HepG2 (cell line): Measurements from ENCODE around the gene C14orf119. TPM values are rescaled to one million over a fixed set of nuclear protein-coding genes. Genes with fewer than 3 reads are reported as not detected.

Source experiments
- ATAC-seq: fragments of 200-7000 bp; cut with Tn5 transposase; 3 replicates; pipeline ENCODE4 v1.9.1; 2020; ENCODE audit warnings: mild to moderate bottlenecking, moderate library complexity
- BruUV-seq: library from RNA; stranded (reverse); fragments of 400-500 nt; replicated peaks from 2 replicates; lab custom pipeline; 2021; lab: Mats Ljungman, UMichigan
- CTCF ChIA-PET: fragments of 300-600 bp; formaldehyde crosslinking; extraction: SDS; loops from one replicate; lab custom pipeline; 2021; ENCODE audit warnings: low total read pairs, inconsistent platforms, low intra/inter-chr PET ratio; lab: Yijun Ruan, JAX
- POLR2A ChIA-PET: fragments of 350-600 bp; sonication (Branson Sonifier 250); formaldehyde crosslinking; loops from one replicate; lab custom pipeline; 2020; ENCODE audit warnings: antibody characterized with exemption, inconsistent platforms; lab: Yijun Ruan, JAX
- DNase-seq: peaks from one replicate; pipeline ENCODE4 v3.0.0-alpha.2; 2015; ENCODE audit warnings: low spot score
- FAIRE-seq: peaks from 3 replicates; lab custom pipeline; 2011; peaks lifted over from hg19 to GRCh38; lab: Jason Lieb, UNC
- H2AFZ ChIP-seq: one replicate; pipeline ENCODE4 v1.6.1; 2011; ENCODE audit warnings: low read length, inconsistent platforms
- H3K27ac ChIP-seq: fragments of 300-600 bp; 3 replicates; pipeline ENCODE4 v1.8.0; 2011; ENCODE audit warnings: mixed run types, mild to moderate bottlenecking, mixed read lengths, low read length, inconsistent platforms; ENCODE audit not compliant: insufficient read depth; ENCODE audit errors: extremely low read length
- H3K27me3 ChIP-seq, 2 experiments: fragments of 200-600 bp in 1 of 2; 2 replicates in 1 of 2; 3 replicates in 1 of 2; pipeline versions ENCODE4 v1.6.0 to v1.8.0; 2011; ENCODE audit warnings: low read length in 2 of 2, mild to moderate bottlenecking in 2 of 2, moderate library complexity in 2 of 2, inconsistent platforms in 1 of 2; ENCODE audit not compliant: insufficient read depth in 2 of 2, control insufficient read depth in 1 of 2
- H3K36me3 ChIP-seq, 2 experiments: fragments of 200-600 bp in 1 of 2; replicated peaks in 1 of 2; 2 replicates in 1 of 2; 3 replicates in 1 of 2; pipeline versions ENCODE4 v1.5.1 to v1.8.0; 2011; ENCODE audit warnings: low read length in 2 of 2, inconsistent platforms in 1 of 2; ENCODE audit not compliant: insufficient read depth in 2 of 2, control insufficient read depth in 1 of 2
- H3K4me1 ChIP-seq: 2 replicates; pipeline ENCODE4 v1.5.1; 2012; ENCODE audit warnings: low read length, inconsistent platforms; ENCODE audit not compliant: insufficient read depth
- H3K4me2 ChIP-seq: 2 replicates; pipeline ENCODE4 v1.6.0; 2011; ENCODE audit warnings: low read depth, low read length, inconsistent platforms
- H3K4me3 ChIP-seq, 3 experiments: fragments of 200-600 bp in 1 of 3; sonication (generic), shearing (Covaris generic) in 1 of 3; replicated peaks in 1 of 3; 2 replicates each; pipeline ENCODE4 v1.5.1; 2011 to 2016; ENCODE audit warnings: low read length in 3 of 3, inconsistent platforms in 2 of 3, low read depth in 2 of 3, mild to moderate bottlenecking in 2 of 3, control low read depth in 1 of 3, mixed read lengths in 1 of 3; ENCODE audit not compliant: insufficient read depth in 1 of 3
- H3K79me2 ChIP-seq: one replicate; pipeline ENCODE4 v1.6.1; 2011; ENCODE audit warnings: low read length, inconsistent platforms; ENCODE audit not compliant: insufficient read depth
- H3K9ac ChIP-seq: 2 replicates; pipeline ENCODE4 v1.6.0; 2011; ENCODE audit warnings: mild to moderate bottlenecking, low read depth, low read length, inconsistent platforms; ENCODE audit not compliant: insufficient read depth
- H3K9me3 ChIP-seq: 2 replicates; pipeline ENCODE4 v1.5.1; 2012; ENCODE audit warnings: mild to moderate bottlenecking, low read length
- H4K20me1 ChIP-seq: 2 replicates; pipeline ENCODE4 v1.6.0; 2011; ENCODE audit warnings: inconsistent platforms, mild to moderate bottlenecking, low read length, moderate library complexity; ENCODE audit not compliant: insufficient read depth
- ARID2 ChIP-seq: sonication (generic); formaldehyde crosslinking; IDR thresholded peaks from 2 replicates; pipeline ENCODE4 v1.8.1; 2022; ENCODE audit warnings: mild to moderate bottlenecking, missing genetic modification reagents, borderline replicate concordance
- CENPBD1 ChIP-seq: sonication (generic); formaldehyde crosslinking; IDR thresholded peaks from 2 replicates; pipeline ENCODE4 v1.8.0; 2022; ENCODE audit warnings: missing genetic modification reagents, low read depth, mild to moderate bottlenecking, borderline replicate concordance
- DMAP1 ChIP-seq: IDR thresholded peaks from 2 replicates; pipeline ENCODE4 v1.6.1; 2016
- EED ChIP-seq: sonication (generic); formaldehyde crosslinking; IDR thresholded peaks from 2 replicates; pipeline ENCODE4 v1.5.0; 2020; ENCODE audit warnings: mild to moderate bottlenecking, missing genetic modification reagents
- ETV6 ChIP-seq: sonication (generic); formaldehyde crosslinking; conservative IDR thresholded peaks from 2 replicates; pipeline ENCODE4 v1.4.0; 2020; ENCODE audit warnings: missing genetic modification reagents
- FOXK1 ChIP-seq: sonication (generic); formaldehyde crosslinking; IDR thresholded peaks from 2 replicates; pipeline ENCODE4 v1.4.0; 2020; ENCODE audit warnings: low read depth, missing genetic modification reagents, borderline replicate concordance
- MAFG ChIP-seq: sonication (generic); formaldehyde crosslinking; IDR thresholded peaks from 2 replicates; pipeline ENCODE4 v1.5.1; 2020; ENCODE audit warnings: mild to moderate bottlenecking, missing genetic modification reagents
- MIXL1 ChIP-seq: IDR thresholded peaks from 2 replicates; pipeline ENCODE4 v1.6.1; 2016
- SNRNP70 ChIP-seq: fragments of 200-400 bp; formaldehyde crosslinking; IDR thresholded peaks from 2 replicates; pipeline ENCODE4 v1.6.1; 2017; ENCODE audit warnings: mild to moderate bottlenecking, low read depth, low read length, moderate library complexity
- ZBTB14 ChIP-seq: sonication (generic); formaldehyde crosslinking; IDR thresholded peaks from 2 replicates; pipeline ENCODE4 v1.4.0; 2020; ENCODE audit warnings: missing genetic modification reagents
- ZBTB3 ChIP-seq: sonication (generic); formaldehyde crosslinking; IDR thresholded peaks from 2 replicates; pipeline ENCODE4 v1.4.0; 2020; ENCODE audit warnings: low read depth, mild to moderate bottlenecking, moderate library complexity, missing genetic modification reagents, borderline replicate concordance
- ZFP91 ChIP-seq: sonication (generic); formaldehyde crosslinking; IDR thresholded peaks from 2 replicates; pipeline ENCODE4 v1.9.0; 2022; ENCODE audit warnings: missing genetic modification reagents, mild to moderate bottlenecking, borderline replicate concordance
- ZNF24 ChIP-seq: fragments of 450-650 bp; IDR thresholded peaks from 2 replicates; pipeline ENCODE4 v1.6.1; 2017; ENCODE audit warnings: antibody characterized with exemption, mild to moderate bottlenecking
- ZNF383 ChIP-seq: sonication (generic); formaldehyde crosslinking; IDR thresholded peaks from 2 replicates; pipeline ENCODE4 v1.4.0; 2020; ENCODE audit warnings: missing genetic modification reagents, mild to moderate bottlenecking, borderline replicate concordance
- ZNF432 ChIP-seq: sonication (generic); formaldehyde crosslinking; IDR thresholded peaks from 2 replicates; pipeline ENCODE4 v1.5.0; 2020; ENCODE audit warnings: missing genetic modification reagents, mild to moderate bottlenecking, borderline replicate concordance
- ZNF691 ChIP-seq: sonication (generic); formaldehyde crosslinking; IDR thresholded peaks from 2 replicates; pipeline ENCODE4 v1.4.0; 2020; ENCODE audit warnings: missing genetic modification reagents, low read depth, mild to moderate bottlenecking, borderline replicate concordance
- ZNF766 ChIP-seq: sonication (generic); formaldehyde crosslinking; IDR thresholded peaks from 2 replicates; pipeline ENCODE4 v1.5.0; 2020; ENCODE audit warnings: missing genetic modification reagents, borderline replicate concordance
- ZNF83 ChIP-seq: sonication (generic); formaldehyde crosslinking; IDR thresholded peaks from 2 replicates; pipeline ENCODE4 v1.4.0; 2020; ENCODE audit warnings: missing genetic modification reagents, mild to moderate bottlenecking, borderline replicate concordance
- ZNF839 ChIP-seq: sonication (generic); formaldehyde crosslinking; IDR thresholded peaks from 2 replicates; pipeline ENCODE4 v1.4.0; 2020; ENCODE audit warnings: missing genetic modification reagents, mild to moderate bottlenecking, borderline replicate concordance
- WGBS: methylation state at CpG from one replicate; pipeline ENCODE4 v1.1.6; 2017; ENCODE audit warnings: low lambda C conversion rate; 5-methylcytosine and 5-hydroxymethylcytosine counted together
- in situ Hi-C: cut with HindIII; loops from 2 replicates; pipeline ENCODE4 v1.10.0; 2017; ENCODE audit warnings: low pct_unique_long_range_greater_than_20kb; ENCODE audit not compliant: extremely low pct_ligation_motif_present
- intact Hi-C: fragments of 100-400 bp; cut with micrococcal nuclease; formaldehyde crosslinking; loops from one replicate; pipeline ENCODE4 v1.10.0; 2022; ENCODE audit not compliant: unreplicated experiment
- polyA plus RNA-seq, 8 experiments: library from polyadenylated mRNA; depleted of rRNA in 3 of 8; stranded (reverse) in 7 of 8; unstranded in 1 of 8; fragments of >200 nt; fragmentation: Illumina TruSeq in 4 of 8; extraction: Trizol in 4 of 8; gene quantifications; 2 replicates each; pipeline versions ENCODE4 v1.2.1 to v1.2.3, GENCODE V29; 2011 to 2016; ENCODE audit warnings: low read depth in 4 of 8, missing spikeins in 1 of 8, mixed read lengths in 1 of 8; ENCODE audit not compliant: insufficient read depth in 1 of 8
- total RNA-seq, 5 experiments: library from RNA; depleted of rRNA; stranded (reverse); fragments of >200 nt; fragmentation: Illumina TruSeq; extraction: Trizol; gene quantifications; 2 replicates each; pipeline ENCODE4 v1.2.3, GENCODE V29; 2016; ENCODE audit warnings: low read depth in 1 of 5

The C14orf119 gene
- total and polyA plus RNA-seq, 2 of the 13 experiments (the other 11 are each of a cell fraction or from before 2014, with no cell fraction given) = 117 to 206 TPM

- BruUV-seq = TSS peak; percentile 6
- Histone ChIP-seq H4K20me1 (peaks cover 12% of the 10 kb centered on the region), H2AFZ (no peak overlapping the region), H3K9ac (no peak overlapping the region), H3K4me1 (peaks cover 42% of the 10 kb centered on the region), H3K79me2 (peaks cover 45% of the 10 kb centered on the region), H3K27ac (peak overlapping the region; percentile 5), H3K36me3 (peaks cover 42 to 72% of the 10 kb centered on the region in 2 experiments), H3K4me3 (no peak overlapping the region), H3K9me3 (no peaks in the 10 kb centered on the region), H3K4me2 (peak overlapping the region; percentile 21; the same call in 1 of the 2 replicates), H3K27me3 (no peaks in the 10 kb centered on the region; a peak in 1 of 5 replicates)
- ChIA-PET CTCF (interaction anchor here (0.6 to 4.5 kb wide), 18 partner anchors 9 to 512 kb away, joined by 3 to 34 read pairs (median 4); partner anchors contain the start of genes ACIN1, C14orf119 and CDH24), POLR2A (interaction anchor here (0.6 to 2.0 kb wide), 33 partner anchors 9 to 1144 kb away, joined by 3 to 80 read pairs (median 4); partner anchors contain the start of genes ACIN1, AJUBA, BCL2L2 and C14orf119)
- ATAC-seq (peak; percentile 79), FAIRE-seq (peak; percentile 99), DNase-seq (peak; percentile 98)
- WGBS = 44% methylated on average over 8 of the region's 8 CpGs
- in situ Hi-C loops (loop anchor here (5.0 kb wide), 1 partner anchor 38 kb away; no protein-coding TSS in a partner anchor), intact Hi-C loops (loop anchor here (1.0 to 2.0 kb wide), 3 partner anchors 8 to 118 kb away; no protein-coding TSS in a partner anchor)
- no peak for TF ChIP-seq SNRNP70
- no peak; the same call in 1 of the 2 replicates for TF ChIP-seq ZNF83 (CRISPR knock-in tag)
- TF ChIP-seq ZFP91 (CRISPR knock-in tag) = peak; percentile 39; the same call in 1 of the 2 replicates
- 0 out of 2 replicates have a peak, but pooled peaks have one; percentile 2 for TF ChIP-seq EED (CRISPR knock-in tag)
- TF ChIP-seq ZNF839 (CRISPR knock-in tag) = no peak
- no peak for TF ChIP-seq ZNF432 (CRISPR knock-in tag)
- TF ChIP-seq MAFG (CRISPR knock-in tag) = no peak
- TF ChIP-seq ZBTB14 (CRISPR knock-in tag) = no peak
- 0 out of 2 replicates have a peak, but pooled peaks have one; percentile 43 for TF ChIP-seq ZBTB3
- no peak; the same call in 1 of the 2 replicates for TF ChIP-seq ETV6 (CRISPR knock-in tag)
- no peak for TF ChIP-seq ZNF383 (CRISPR knock-in tag)
- TF ChIP-seq DMAP1 = no peak
- no peak for TF ChIP-seq ZNF24
- peak; percentile 65; the same call in 1 of the 2 replicates for TF ChIP-seq ZNF691
- TF ChIP-seq ARID2 (CRISPR knock-in tag) = peak; percentile 69; the same call in 1 of the 2 replicates
- TF ChIP-seq ZNF766 (CRISPR knock-in tag) = no peak; the same call in 1 of the 2 replicates
- no peak for TF ChIP-seq CENPBD1 (CRISPR knock-in tag)
- TF ChIP-seq MIXL1 (CRISPR knock-in tag) = peak; percentile 95
- peak; percentile 75; the same call in 1 of the 2 replicates for TF ChIP-seq FOXK1 (CRISPR knock-in tag)
Observed at GRCh38 chr14:23068789-23069412, 26.4 kb upstream of the C14orf119 start.
